K562 (cell line): ENCODE data around the gene KIF3A. TPM values are rescaled to one million over a fixed set of nuclear protein-coding genes. Genes with fewer than 3 reads are reported as not detected.

Source experiments
- ATAC-seq: fragments of 200-7000 bp; cut with Tn5 transposase; 3 replicates; pipeline ENCODE4 v1.9.1; 2020; ENCODE audit warnings: moderate library complexity
- Bru-seq: library from RNA; stranded (reverse); fragments of 400-500 nt; gene quantifications from one replicate; lab custom pipeline; 2021; lab: Mats Ljungman, UMichigan
- BruChase-seq, 2 experiments: library from RNA; stranded (reverse); fragments of 400-500 nt; gene quantifications; one replicate each; lab custom pipeline; 2021; lab: Mats Ljungman, UMichigan
- BruUV-seq: library from RNA; stranded (reverse); fragments of 400-500 nt; replicated peaks from 2 replicates; lab custom pipeline; 2021; lab: Mats Ljungman, UMichigan
- CTCF ChIA-PET: fragments of 300-600 bp; formaldehyde crosslinking; extraction: SDS; loops from one replicate; lab custom pipeline; 2021; ENCODE audit warnings: low intra/inter-chr PET ratio; lab: Yijun Ruan, JAX
- POLR2A ChIA-PET: fragments of 300-600, 350-650 bp; sonication (Branson Sonifier 250); formaldehyde crosslinking; extraction: SDS; loops from one replicate; lab custom pipeline; 2021; ENCODE audit warnings: antibody characterized with exemption, inconsistent platforms; lab: Yijun Ruan, JAX
- DNase-seq, 4 experiments: peaks; one replicate each; pipeline versions ENCODE4 v3.0.0 to v3.0.0-alpha.2; 2011 to 2018; ENCODE audit warnings: low spot score in 3 of 4, mixed read lengths in 3 of 4; ENCODE audit errors: extremely low read depth in 1 of 4
- FAIRE-seq: peaks from 2 replicates; lab custom pipeline; 2011; peaks lifted over from hg19 to GRCh38; lab: Jason Lieb, UNC
- H2AFZ ChIP-seq: 2 replicates; pipeline ENCODE4 v1.6.0; 2011; ENCODE audit warnings: low read depth, low read length, control low read depth, inconsistent platforms
- H3K27ac ChIP-seq: fragments of 200-600 bp; 3 replicates; pipeline ENCODE4 v1.8.0; 2011; ENCODE audit warnings: low read depth, mild to moderate bottlenecking, control low read depth, inconsistent platforms, low read length, moderate library complexity, mixed read lengths; ENCODE audit errors: extremely low read depth
- H3K27me3 ChIP-seq, 2 experiments: fragments of 300-600 bp in 1 of 2; 2 replicates in 1 of 2; 3 replicates in 1 of 2; pipeline versions ENCODE4 v1.6.0 to v1.8.0; 2011; ENCODE audit warnings: inconsistent platforms in 2 of 2, low read length in 2 of 2, mild to moderate bottlenecking in 1 of 2, mixed read lengths in 1 of 2, moderate library complexity in 1 of 2; ENCODE audit not compliant: control insufficient read depth in 2 of 2, insufficient read depth in 2 of 2
- H3K36me3 ChIP-seq: fragments of 300-600 bp; 3 replicates; pipeline ENCODE4 v1.8.0; 2011; ENCODE audit warnings: mild to moderate bottlenecking, low read length, inconsistent platforms; ENCODE audit not compliant: control insufficient read depth, insufficient read depth
- H3K4me1 ChIP-seq, 2 experiments: fragments of 200-600 bp in 1 of 2; replicated peaks in 1 of 2; 2 replicates in 1 of 2; 3 replicates in 1 of 2; pipeline versions ENCODE4 v1.5.1 to v1.8.0; 2011; ENCODE audit warnings: inconsistent platforms in 2 of 2, low read length in 2 of 2, mild to moderate bottlenecking in 1 of 2, mixed read lengths in 1 of 2, moderate library complexity in 1 of 2; ENCODE audit not compliant: control insufficient read depth in 2 of 2, insufficient read depth in 2 of 2
- H3K4me2 ChIP-seq: 2 replicates; pipeline ENCODE4 v1.6.1; 2011; ENCODE audit warnings: low read length, control low read depth, inconsistent platforms, mixed read lengths; ENCODE audit not compliant: insufficient read depth
- H3K4me3 ChIP-seq: fragments of 200-600 bp; sonication (generic), shearing (Covaris generic); 2 replicates; pipeline ENCODE4 v1.5.1; 2016; ENCODE audit warnings: control low read depth, inconsistent platforms
- H3K79me2 ChIP-seq: fragments of 200-600 bp; 3 replicates; pipeline ENCODE4 v1.8.0; 2011; ENCODE audit warnings: low read length, inconsistent platforms; ENCODE audit not compliant: control insufficient read depth, insufficient read depth
- H3K9ac ChIP-seq, 2 experiments: 2 replicates each; pipeline versions ENCODE4 v1.6.0 to v1.6.1; 2011; ENCODE audit warnings: low read depth in 2 of 2, low read length in 2 of 2, control low read depth in 1 of 2, inconsistent platforms in 1 of 2, mild to moderate bottlenecking in 1 of 2, mixed read lengths in 1 of 2; ENCODE audit not compliant: insufficient read depth in 1 of 2
- H3K9me1 ChIP-seq: one replicate; pipeline ENCODE4 v1.6.0; 2011; ENCODE audit warnings: inconsistent platforms, mild to moderate bottlenecking, low read length, moderate library complexity; ENCODE audit not compliant: control insufficient read depth, insufficient read depth
- H3K9me3 ChIP-seq: replicated peaks from 2 replicates; pipeline ENCODE4 v1.5.1; 2011; ENCODE audit warnings: low read depth, low read length, inconsistent platforms; ENCODE audit not compliant: control insufficient read depth, insufficient read depth
- H4K20me1 ChIP-seq: replicated peaks from 2 replicates; pipeline ENCODE4 v1.6.1; 2011; ENCODE audit warnings: low read length, inconsistent platforms, mixed read lengths; ENCODE audit not compliant: control insufficient read depth, insufficient read depth
- CCNT2 ChIP-seq: IDR thresholded peaks from 2 replicates; pipeline ENCODE4 v1.6.1; 2011; ENCODE audit warnings: borderline replicate concordance, low read depth, mild to moderate bottlenecking, moderate library complexity, mixed read lengths, low read length; ENCODE audit not compliant: insufficient read length; ENCODE audit errors: extremely low read depth
- DMBX1 ChIP-seq: fragments of 250-450 bp; sonication (Bioruptor Pico); IDR thresholded peaks from 2 replicates; pipeline ENCODE4 v1.8.0; 2022; ENCODE audit warnings: inconsistent platforms, mild to moderate bottlenecking, moderate library complexity, borderline replicate concordance
- FOSL1 ChIP-seq: fragments of 200-800 bp; sonication (Bioruptor generic); conservative IDR thresholded peaks from 2 replicates; pipeline ENCODE4 v1.6.1; 2016; ENCODE audit warnings: missing genetic modification characterization, missing compliant biosample characterization
- HDAC1 ChIP-seq, 2 experiments: fragments of 450-650 bp; IDR thresholded peaks; 2 replicates each; pipeline ENCODE4 v1.6.1; 2016 to 2017; ENCODE audit warnings: inconsistent platforms in 1 of 2, mild to moderate bottlenecking in 1 of 2, moderate library complexity in 1 of 2
- HDAC2 ChIP-seq: fragments of 450-650 bp; IDR thresholded peaks from 2 replicates; pipeline ENCODE4 v1.6.1; 2016; ENCODE audit warnings: mild to moderate bottlenecking
- JUN ChIP-seq, 2 experiments: sonication (generic) in 1 of 2; formaldehyde crosslinking in 1 of 2; IDR thresholded peaks; 2 replicates each; pipeline versions ENCODE4 v1.6.1 to v1.8.0; 2012 to 2022; ENCODE audit warnings: borderline replicate concordance in 2 of 2, mild to moderate bottlenecking in 2 of 2, improper control_type of control experiment in 1 of 2, low read depth in 1 of 2, low read length in 1 of 2, missing genetic modification reagents in 1 of 2
- RFX1 ChIP-seq: fragments of 450-650 bp; IDR thresholded peaks from 2 replicates; pipeline ENCODE4 v1.6.1; 2016; ENCODE audit warnings: mild to moderate bottlenecking, moderate library complexity
- ZNF79 ChIP-seq: fragments of 250-450 bp; sonication (Bioruptor Pico); IDR thresholded peaks from 2 replicates; pipeline ENCODE4 v1.4.0; 2020; ENCODE audit warnings: low read depth, mild to moderate bottlenecking, moderate library complexity
- WGBS: fragments of 100-300 bp; shearing (Covaris generic); methylation state at CpG from one replicate; pipeline ENCODE4 v1.1.6; 2016; ENCODE audit warnings: low coverage, mixed read lengths; ENCODE audit not compliant: insufficient coverage; ENCODE audit errors: missing lambda C conversion rate; 5-methylcytosine and 5-hydroxymethylcytosine counted together
- in situ Hi-C: fragments of 300-500 bp; cut with MboI; formaldehyde crosslinking; loops from 4 replicates; pipeline ENCODE4 v1.15.0; 2018; ENCODE audit warnings: inconsistent platforms, mixed read lengths
- intact Hi-C: fragments of 100-400 bp; cut with micrococcal nuclease; formaldehyde crosslinking; loops from 2 replicates; pipeline ENCODE4 v1.14.2; 2022
- long read RNA-seq, 3 experiments: library from polyadenylated mRNA in 2 of 3; library from RNA in 1 of 3; unstranded in 2 of 3; stranded (forward) in 1 of 3; transcript quantifications; one replicate each; pipeline ENCODE4 v2.0.0, GENCODE V29; 2019 to 2022
- polyA minus RNA-seq, 3 experiments: library from RNA; depleted of rRNA, polyadenylated mRNA; stranded (reverse); fragments of >200 nt; gene quantifications; 2 replicates each; pipeline ENCODE4 v1.2.3, GENCODE V29; 2011
- polyA plus RNA-seq, 8 experiments: library from polyadenylated mRNA; depleted of rRNA in 4 of 8; stranded (reverse) in 5 of 8; unstranded in 3 of 8; fragments of >200 nt; fragmentation: Nextera tagmentation in 2 of 8; fragmentation: Illumina TruSeq in 1 of 8; extraction: Ambion mirVana in 2 of 8; extraction: Trizol in 1 of 8; gene quantifications; 2 replicates each; pipeline versions ENCODE4 v1.2.1 to v1.2.3, GENCODE V29; 2011 to 2014; ENCODE audit warnings: inconsistent platforms in 1 of 8, missing spikeins in 1 of 8
- total RNA-seq, 7 experiments: library from RNA; depleted of rRNA in 6 of 7; stranded (reverse); fragments of >200 nt in 6 of 7; fragmentation: Illumina TruSeq in 2 of 7; extraction: Trizol in 2 of 7; gene quantifications; 2 replicates each; pipeline versions ENCODE4 v1.2.1 to v1.2.3, GENCODE V29; 2011 to 2021; ENCODE audit warnings: low replicate concordance in 1 of 7
- TF ChIP-seq, protein P1 (sequence below): fragments of 450-650 bp; IDR thresholded peaks from 2 replicates; pipeline ENCODE4 v1.6.1; 2016; ENCODE audit warnings: antibody characterized with exemption
- TF ChIP-seq, protein P2 (sequence below): fragments of 450-650 bp; IDR thresholded peaks from 2 replicates; pipeline ENCODE4 v1.6.1; 2016; ENCODE audit warnings: borderline replicate concordance

KIF3A gene
- 4.8 and 16.7 TPM in 2 replicates for total RNA-seq (2011; cell fraction: chromatin; rRNA removed; ENCODE audit: low replicate concordance)
- 1.2 and 3.0 TPM in 2 replicates for total RNA-seq (2011; cell fraction: nucleolus; rRNA removed)
- total RNA-seq (2011; cell fraction: nucleoplasm; rRNA removed): 2.9 and 6.9 TPM in 2 replicates
- total RNA-seq (2014; rRNA removed) (2.6 and 4.1 TPM in 2 replicates), total RNA-seq (2014; rRNA removed; fragmentation: Illumina TruSeq; extraction: Trizol) (7.2 and 8.3 TPM in 2 replicates), total RNA-seq (2015; rRNA removed; fragmentation: Illumina TruSeq; extraction: Trizol) (7.6 and 9.4 TPM in 2 replicates), total RNA-seq (2021) (5.1 and 7.1 TPM in 2 replicates), polyA plus RNA-seq (2011; rRNA removed) (3.5 and 5.3 TPM in 2 replicates), polyA plus RNA-seq (2014; fragmentation: Illumina TruSeq; extraction: Trizol) (4.5 and 6.0 TPM in 2 replicates), polyA plus RNA-seq (2014; fragmentation: Nextera tagmentation; extraction: Ambion mirVana) (1 to 10 TPM; 1.5 TPM), polyA plus RNA-seq (2014; rRNA removed) (5.4 and 7.8 TPM in 2 replicates), polyA minus RNA-seq (2011; rRNA and poly(A)+ RNA removed) (9.3 and 10.6 TPM in 2 replicates), Bru-seq, nascent RNA (percentile 58 among the genes with signal in this experiment), BruChase-seq, experiment 1, labeled RNA remaining after a 2-hour chase (percentile 59 among the genes with signal in this experiment), BruChase-seq, experiment 2, labeled RNA remaining after a 6-hour chase (percentile 62 among the genes with signal in this experiment)
- 0.97 and 1.3 TPM in 2 replicates for polyA plus RNA-seq (2011; cell fraction: cytosol; rRNA removed)
- 2.2 and 2.6 TPM in 2 replicates for polyA plus RNA-seq (2011; cell fraction: nucleus; rRNA removed)
- 1.8 and 3.3 TPM in 2 replicates for polyA plus RNA-seq (2012)
- polyA minus RNA-seq (2011; cell fraction: cytosol; rRNA and poly(A)+ RNA removed): 1.9 and 4.0 TPM in 2 replicates
- polyA minus RNA-seq (2011; cell fraction: nucleus; rRNA and poly(A)+ RNA removed): 3.6 and 4.4 TPM in 2 replicates
- long read RNA-seq, experiment 1, full-length matches to known transcripts: 2 of 16 reads
- long read RNA-seq, experiment 1, partial matches to known transcripts: 8 of 16 reads
- long read RNA-seq, experiment 1, other reads (novel, unspliced or antisense): 6 of 16 reads
- long read RNA-seq, experiment 2, partial matches to known transcripts: 3 of 4 reads
- long read RNA-seq, experiment 2, other reads (novel, unspliced or antisense): 1 of 4 reads
- long read RNA-seq, experiment 3, partial matches to known transcripts: 5 of 10 reads
- long read RNA-seq, experiment 3, other reads (novel, unspliced or antisense): 5 of 10 reads

DNA sequence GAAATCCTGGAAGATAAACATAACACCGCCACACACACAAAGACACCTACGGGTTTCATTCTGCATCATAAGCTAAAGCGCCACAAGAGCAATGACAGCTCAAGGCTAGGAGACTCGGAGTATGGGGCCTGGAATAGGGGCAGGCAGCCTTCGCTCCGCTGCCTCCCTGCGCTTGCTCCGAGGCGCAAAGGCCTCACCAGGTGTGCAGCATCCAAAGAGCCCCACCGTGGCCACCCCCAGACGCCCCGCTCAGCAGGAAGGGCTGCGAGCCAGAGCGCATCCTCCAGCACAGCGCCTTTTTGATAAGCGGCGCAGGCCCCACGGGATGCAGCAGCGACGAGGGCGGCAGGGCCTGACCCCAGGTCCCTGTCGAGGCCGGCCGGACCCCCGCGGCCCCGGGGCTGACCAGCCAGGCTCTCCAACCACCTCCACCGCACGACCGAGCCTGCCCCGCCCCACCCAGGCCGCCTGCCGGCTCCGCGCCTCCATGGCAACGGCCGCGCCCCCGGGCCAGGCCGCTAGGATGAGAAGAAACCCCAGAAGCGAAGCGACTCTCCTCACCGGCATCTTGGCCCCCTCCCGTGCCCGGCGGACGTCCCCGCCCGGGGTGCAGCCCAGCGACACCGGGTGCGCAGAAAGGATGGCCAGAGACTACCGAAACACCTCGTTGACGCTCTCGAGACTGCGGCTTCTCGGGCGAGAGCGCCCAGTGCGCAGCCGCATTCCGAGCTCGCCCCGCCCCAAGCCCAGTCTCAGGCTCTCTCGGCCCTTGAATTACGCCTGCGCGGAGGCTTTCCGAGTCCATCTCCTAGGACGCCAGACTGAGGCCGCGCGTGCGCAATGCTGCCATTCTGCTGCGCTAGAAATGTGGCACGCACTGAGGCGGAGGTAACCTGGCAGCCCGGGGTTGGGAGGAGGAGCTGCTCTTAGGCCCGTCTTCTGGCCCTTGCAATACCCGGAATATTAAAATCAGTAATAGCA lies at the start of gene KIF3A:
KIF3A (minus strand) TSS at position 694 of the 981 bp plus-strand sequence; CDS start at position 567, 127 bp downstream.
- DNase-seq: peak; percentile 98 to 100 (median 99)
- Histone ChIP-seq H3K9me1 (no peaks in the 10 kb centered on the region), H3K4me2 (peak within 1 kb of the TSS; percentile 86), H3K27me3 (no peaks in the 10 kb centered on the region), H2AFZ (peak within 1 kb of the TSS; percentile 95), H3K4me1 (peaks cover 10 to 16% of the 10 kb centered on the region in 2 experiments; a peak in 4 of 5 replicates), H3K79me2 (no peaks in the 10 kb centered on the region), H3K36me3 (no peaks in the 10 kb centered on the region), H4K20me1 (no peaks in the 10 kb centered on the region), H3K9ac (peak within 1 kb of the TSS; percentile 43 to 83), H3K27ac (no peak within 1 kb of the TSS; the same call in 2 of the 3 replicates), H3K4me3 (peak within 1 kb of the TSS; percentile 84), H3K9me3 (no peaks in the 10 kb centered on the region)
- in situ Hi-C loops: no loop called here
- peak; percentile 99 for ATAC-seq
- 1% methylated on average over 77 of the region's 81 CpGs for WGBS
- POLR2A ChIA-PET: interaction anchor here (0.6 to 2.7 kb wide), 11 partner anchors 9 to 361 kb away, joined by 3 to 20 read pairs (median 4); no protein-coding TSS in a partner anchor
- CTCF ChIA-PET: no interaction called here
- intact Hi-C loops: loop anchor here (5.0 kb wide), 1 partner anchor 75 kb away; no protein-coding TSS in a partner anchor
- FAIRE-seq: peak; percentile 97
- no TSS peak for BruUV-seq
- TF ChIP-seq, protein P1, sequence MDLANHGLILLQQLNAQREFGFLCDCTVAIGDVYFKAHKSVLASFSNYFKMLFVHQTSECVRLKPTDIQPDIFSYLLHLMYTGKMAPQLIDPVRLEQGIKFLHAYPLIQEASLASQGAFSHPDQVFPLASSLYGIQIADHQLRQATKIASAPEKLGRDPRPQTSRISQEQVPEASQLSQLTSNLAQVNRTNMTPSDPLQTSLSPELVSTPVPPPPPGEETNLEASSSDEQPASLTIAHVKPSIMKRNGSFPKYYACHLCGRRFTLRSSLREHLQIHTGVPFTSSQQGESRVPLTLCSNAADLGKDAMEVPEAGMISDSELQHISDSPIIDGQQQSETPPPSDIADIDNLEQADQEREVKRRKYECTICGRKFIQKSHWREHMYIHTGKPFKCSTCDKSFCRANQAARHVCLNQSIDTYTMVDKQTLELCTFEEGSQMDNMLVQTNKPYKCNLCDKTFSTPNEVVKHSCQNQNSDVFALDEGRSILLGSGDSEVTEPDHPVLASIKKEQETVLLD: peak; percentile 98
- TF ChIP-seq CCNT2: peak; percentile 62
- TF ChIP-seq JUN (IDR thresholded peaks at IDR 0.05; ENCODE audit: borderline replicate concordance, low read depth, low read length): 0 out of 2 replicates have a peak, but pooled peaks have one; percentile 17
- no peak; the same call in 1 of the 2 replicates for TF ChIP-seq JUN (CRISPR knock-in tag; IDR thresholded peaks at IDR 0.05; ENCODE audit: borderline replicate concordance)
- TF ChIP-seq ZNF79 (CRISPR knock-in tag): no peak
- no peak for TF ChIP-seq FOSL1 (tag)
- peak; percentile 91 for TF ChIP-seq RFX1
- peak in 1 of 2 experiments; percentile 87; a peak in 1 of 4 replicates for TF ChIP-seq HDAC1 (IDR thresholded peaks at IDR 0.05)
- 0 out of 2 replicates have a peak, but pooled peaks have one; percentile 32 for TF ChIP-seq DMBX1 (CRISPR knock-in tag)
- TF ChIP-seq, protein P2, sequence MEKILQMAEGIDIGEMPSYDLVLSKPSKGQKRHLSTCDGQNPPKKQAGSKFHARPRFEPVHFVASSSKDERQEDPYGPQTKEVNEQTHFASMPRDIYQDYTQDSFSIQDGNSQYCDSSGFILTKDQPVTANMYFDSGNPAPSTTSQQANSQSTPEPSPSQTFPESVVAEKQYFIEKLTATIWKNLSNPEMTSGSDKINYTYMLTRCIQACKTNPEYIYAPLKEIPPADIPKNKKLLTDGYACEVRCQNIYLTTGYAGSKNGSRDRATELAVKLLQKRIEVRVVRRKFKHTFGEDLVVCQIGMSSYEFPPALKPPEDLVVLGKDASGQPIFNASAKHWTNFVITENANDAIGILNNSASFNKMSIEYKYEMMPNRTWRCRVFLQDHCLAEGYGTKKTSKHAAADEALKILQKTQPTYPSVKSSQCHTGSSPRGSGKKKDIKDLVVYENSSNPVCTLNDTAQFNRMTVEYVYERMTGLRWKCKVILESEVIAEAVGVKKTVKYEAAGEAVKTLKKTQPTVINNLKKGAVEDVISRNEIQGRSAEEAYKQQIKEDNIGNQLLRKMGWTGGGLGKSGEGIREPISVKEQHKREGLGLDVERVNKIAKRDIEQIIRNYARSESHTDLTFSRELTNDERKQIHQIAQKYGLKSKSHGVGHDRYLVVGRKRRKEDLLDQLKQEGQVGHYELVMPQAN: peak; percentile 78; the same call in 1 of the 2 replicates
- TF ChIP-seq HDAC2: 0 out of 2 replicates have a peak, but pooled peaks have one; percentile 35
